GM10248 (cell line): ENCODE data around the gene PIK3IP1.

Experiments
- CTCF ChIA-PET: fragments of 300-600 bp; sonication (Branson Sonifier 250); formaldehyde crosslinking; extraction: SDS; loops from one replicate; lab custom pipeline; 2021; ENCODE audit warnings: antibody characterized with exemption; lab: Yijun Ruan, JAX
- POLR2A ChIA-PET: fragments of 350-650 bp; sonication (Branson Sonifier 250); formaldehyde crosslinking; extraction: SDS; loops from one replicate; lab custom pipeline; 2020; ENCODE audit warnings: antibody characterized with exemption; lab: Yijun Ruan, JAX
- DNase-seq: peaks from one replicate; pipeline ENCODE4 v3.0.0; 2012; ENCODE audit errors: extremely low spot score
- TF ChIP-seq, protein P1 (sequence below): IDR thresholded peaks from 2 replicates; pipeline ENCODE4 v1.5.1; 2012; ENCODE audit warnings: mild to moderate bottlenecking, low read depth; ENCODE audit errors: extremely low read depth, missing control alignments, control extremely low read depth

Gene PIK3IP1

DNA sequence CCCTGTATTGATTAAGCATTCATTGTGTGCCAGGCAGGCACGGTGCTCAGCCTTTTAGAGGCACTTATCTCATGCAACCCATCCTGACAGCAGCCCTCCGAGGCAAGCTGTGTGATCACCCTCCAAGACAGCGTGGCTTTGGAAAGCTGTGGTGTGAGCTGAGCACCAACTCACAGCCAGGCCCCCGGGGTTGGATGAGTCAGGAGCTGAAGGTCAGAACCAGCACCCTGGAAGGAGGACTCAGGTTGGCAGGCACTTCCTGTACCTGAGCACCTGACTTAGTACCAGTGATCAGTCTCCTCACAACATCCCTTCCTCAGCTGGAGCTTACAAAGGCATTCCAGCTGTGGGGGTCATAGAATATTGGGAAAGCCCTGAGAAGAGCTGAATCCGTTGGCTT is 44.9 kb upstream of the PIK3IP1 start:
- DNase-seq = no peak
- POLR2A ChIA-PET = no interaction called here
- CTCF ChIA-PET = interaction anchor here (1.3 to 5.5 kb wide), 3 partner anchors 9 to 24 kb away, joined by 4 to 30 read pairs (median 4); no protein-coding TSS in a partner anchor
- TF ChIP-seq, protein P1, sequence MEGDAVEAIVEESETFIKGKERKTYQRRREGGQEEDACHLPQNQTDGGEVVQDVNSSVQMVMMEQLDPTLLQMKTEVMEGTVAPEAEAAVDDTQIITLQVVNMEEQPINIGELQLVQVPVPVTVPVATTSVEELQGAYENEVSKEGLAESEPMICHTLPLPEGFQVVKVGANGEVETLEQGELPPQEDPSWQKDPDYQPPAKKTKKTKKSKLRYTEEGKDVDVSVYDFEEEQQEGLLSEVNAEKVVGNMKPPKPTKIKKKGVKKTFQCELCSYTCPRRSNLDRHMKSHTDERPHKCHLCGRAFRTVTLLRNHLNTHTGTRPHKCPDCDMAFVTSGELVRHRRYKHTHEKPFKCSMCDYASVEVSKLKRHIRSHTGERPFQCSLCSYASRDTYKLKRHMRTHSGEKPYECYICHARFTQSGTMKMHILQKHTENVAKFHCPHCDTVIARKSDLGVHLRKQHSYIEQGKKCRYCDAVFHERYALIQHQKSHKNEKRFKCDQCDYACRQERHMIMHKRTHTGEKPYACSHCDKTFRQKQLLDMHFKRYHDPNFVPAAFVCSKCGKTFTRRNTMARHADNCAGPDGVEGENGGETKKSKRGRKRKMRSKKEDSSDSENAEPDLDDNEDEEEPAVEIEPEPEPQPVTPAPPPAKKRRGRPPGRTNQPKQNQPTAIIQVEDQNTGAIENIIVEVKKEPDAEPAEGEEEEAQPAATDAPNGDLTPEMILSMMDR = no peak

DNA sequence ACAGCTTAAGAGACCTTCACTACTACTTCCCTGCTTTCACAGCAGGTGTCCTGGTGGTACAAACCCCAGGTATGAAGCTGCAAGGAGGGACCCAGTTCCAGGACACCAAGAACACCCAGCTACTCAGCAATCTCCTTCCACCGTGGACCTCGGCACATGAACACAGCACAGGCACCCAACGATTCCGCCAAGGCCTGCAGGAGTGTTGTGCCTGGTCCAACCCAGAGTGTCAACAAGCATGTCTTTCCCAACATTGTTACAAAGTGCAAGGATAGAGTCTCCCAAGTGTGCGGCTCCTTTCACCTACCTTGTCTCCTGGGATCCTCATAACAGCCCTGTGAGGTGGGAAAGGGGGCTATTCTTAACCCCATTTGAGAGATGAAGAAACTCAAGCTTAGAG is 42.0 kb upstream of the PIK3IP1 start:
- ChIA-PET CTCF (interaction anchor here (0.7 to 1.5 kb wide), 6 partner anchors 8 to 643 kb away, joined by 3 to 5 read pairs (median 3); no protein-coding TSS in a partner anchor), POLR2A (no interaction called here)
- TF ChIP-seq, protein P1 = no peak
- DNase-seq = no peak

DNA sequence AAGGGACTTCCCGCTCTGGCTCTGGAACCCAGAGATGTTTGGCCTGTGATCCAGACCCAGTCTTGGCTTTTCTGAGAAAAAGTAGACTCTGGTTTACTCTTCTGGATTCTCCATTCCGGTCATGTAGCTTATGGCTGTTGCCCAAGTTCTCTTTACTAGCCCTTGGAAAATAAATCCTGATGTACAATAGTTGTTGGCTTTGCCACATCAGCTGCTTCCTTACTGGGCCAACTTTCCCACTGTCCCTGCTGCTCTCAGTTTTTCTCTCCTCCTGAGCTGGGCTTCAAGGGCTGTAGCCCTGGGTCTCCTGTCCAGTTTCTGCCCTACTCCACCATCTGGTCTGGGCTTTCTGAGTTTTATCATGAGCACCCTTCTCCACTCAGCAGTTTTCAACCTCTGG is 41.4 kb upstream of the PIK3IP1 start:
- ChIA-PET CTCF (interaction anchor here (0.9 to 1.5 kb wide), 6 partner anchors 9 to 644 kb away, joined by 3 to 4 read pairs (median 3); partner anchors contain the start of gene PATZ1), POLR2A (no interaction called here)
- TF ChIP-seq, protein P1 = no peak
- DNase-seq = no peak

DNA sequence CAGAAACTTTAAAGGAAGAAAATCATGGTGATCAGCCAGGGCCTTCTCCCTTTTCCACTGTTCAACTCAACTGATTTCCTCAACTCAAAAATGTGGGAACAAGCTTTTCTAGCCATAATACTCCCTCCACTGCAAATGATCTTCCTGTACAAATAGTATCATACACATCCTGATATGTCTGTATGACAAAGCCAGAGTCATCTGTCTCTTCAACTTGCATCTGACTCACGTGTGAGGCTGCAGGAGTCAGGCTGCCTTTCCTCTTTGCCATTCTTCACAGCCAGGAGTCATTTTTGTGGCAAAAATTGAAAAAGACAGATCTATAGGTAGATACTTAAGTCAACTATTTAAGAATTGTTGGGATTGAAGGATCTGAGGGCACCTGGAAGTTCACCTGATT is 40.6 kb upstream of the PIK3IP1 start:
- ChIA-PET CTCF (interaction anchor here (1.0 kb wide), 1 partner anchor 14 kb away, joined by 4 read pairs; the partner anchor contains the start of gene PATZ1), POLR2A (no interaction called here)
- TF ChIP-seq, protein P1 = no peak
- no peak for DNase-seq

DNA sequence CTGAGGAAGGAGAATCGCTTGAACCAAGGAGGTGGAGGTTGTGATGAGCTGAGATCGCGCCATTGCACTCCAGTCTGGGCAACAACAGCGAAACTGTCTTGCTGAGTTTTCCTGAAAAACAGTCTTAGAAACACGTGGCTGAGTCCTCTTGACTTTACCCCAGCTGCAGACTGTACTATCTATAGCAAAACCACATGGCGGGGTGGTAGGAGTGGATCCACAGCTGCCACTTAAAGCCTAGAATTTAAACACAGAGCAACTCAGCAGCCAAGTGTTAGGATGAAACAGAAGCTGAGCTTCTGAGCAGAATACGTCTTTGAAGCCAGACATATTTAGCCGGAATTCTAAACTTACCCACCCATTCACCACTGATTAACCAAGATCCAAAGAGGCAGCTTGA is 39.7 kb upstream of the PIK3IP1 start:
- no peak for DNase-seq
- CTCF ChIA-PET = interaction anchor here (1.0 to 2.8 kb wide), 3 partner anchors 8 to 19 kb away, joined by 4 to 11 read pairs (median 9); no protein-coding TSS in a partner anchor
- POLR2A ChIA-PET = no interaction called here
- TF ChIP-seq, protein P1 = no peak

DNA sequence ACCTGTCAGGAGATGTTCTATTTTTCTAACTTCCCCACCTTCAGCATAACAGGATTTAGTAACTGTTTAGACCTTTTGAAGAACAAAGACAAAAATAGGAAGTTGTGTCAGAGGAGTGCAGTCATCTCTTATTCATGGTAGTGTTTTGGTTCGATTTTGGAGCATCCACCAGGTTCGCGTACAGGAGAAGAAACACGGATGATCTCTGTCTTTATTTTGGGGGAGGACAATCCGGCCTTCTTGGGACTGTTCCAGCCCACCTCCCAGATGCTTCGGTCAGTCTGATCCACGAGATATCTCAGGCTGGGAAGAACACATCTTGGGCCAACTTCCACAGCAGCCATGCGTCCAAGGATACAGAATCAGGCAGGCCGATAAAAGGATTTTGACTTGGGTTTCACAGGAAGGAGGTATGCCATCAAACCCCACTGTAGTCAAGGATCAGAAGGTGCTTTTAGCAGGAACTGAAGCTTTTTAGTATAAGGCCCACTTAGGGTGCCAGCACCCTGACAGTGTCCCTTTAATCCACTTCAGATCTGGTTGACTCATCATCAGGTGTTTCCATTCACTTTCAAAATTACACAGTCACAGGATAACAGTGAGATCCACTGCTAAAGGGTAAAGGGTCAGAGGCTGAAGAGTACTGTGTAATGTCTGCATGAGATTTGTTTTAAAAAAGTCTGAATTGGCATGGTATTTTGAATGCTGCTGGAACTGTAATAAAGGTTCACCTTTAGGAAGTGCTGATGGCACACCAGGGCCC is 37.3 kb upstream of the PIK3IP1 start:
- TF ChIP-seq, protein P1 = no peak
- no peak for DNase-seq
- ChIA-PET CTCF (interaction anchor here (2.8 kb wide), 1 partner anchor 16 kb away, joined by 11 read pairs; no protein-coding TSS in a partner anchor), POLR2A (no interaction called here)
